GM12878 (cell line): ENCODE results near the gene CATSPER3. TPM values are rescaled to one million over a fixed set of nuclear protein-coding genes. Genes with fewer than 3 reads are reported as not detected.

Experiments used
- CHD2 ChIP-seq: IDR thresholded peaks from 2 replicates; pipeline ENCODE4 v1.6.1; 2011; ENCODE audit warnings: low read depth, low read length, improper control_type of control experiment, borderline replicate concordance
- CUX1 ChIP-seq: IDR thresholded peaks from 2 replicates; pipeline ENCODE4 v1.6.1; 2012; ENCODE audit warnings: improper control_type of control experiment, low read depth, low read length; ENCODE audit not compliant: insufficient replicate concordance
- ETV6 ChIP-seq, 2 experiments: fragments of 450-650 bp in 1 of 2; IDR thresholded peaks in 1 of 2; conservative IDR thresholded peaks in 1 of 2; 2 replicates each; pipeline ENCODE4 v1.6.1; 2014; ENCODE audit warnings: antibody characterized with exemption in 1 of 2, borderline replicate concordance in 1 of 2, low read depth in 1 of 2, mild to moderate bottlenecking in 1 of 2, moderate library complexity in 1 of 2
- IRF4 ChIP-seq: IDR thresholded peaks from 2 replicates; pipeline ENCODE4 v1.6.1; 2011; ENCODE audit warnings: low read depth, low read length
- KAT2A ChIP-seq: conservative IDR thresholded peaks from 2 replicates; pipeline ENCODE4 v1.6.1; 2011; ENCODE audit warnings: low read depth, low read length; ENCODE audit not compliant: control insufficient read depth
- POLR2A ChIP-seq: IDR thresholded peaks from 2 replicates; pipeline ENCODE4 v1.6.1; 2011; ENCODE audit warnings: low read depth, mild to moderate bottlenecking, low read length
- POU2F2 ChIP-seq: IDR thresholded peaks from 3 replicates; pipeline ENCODE4 v1.6.1; 2011; ENCODE audit warnings: low read depth, mild to moderate bottlenecking, low read length, borderline replicate concordance
- RFX5 ChIP-seq: IDR thresholded peaks from 2 replicates; pipeline ENCODE4 v1.6.1; 2011; ENCODE audit warnings: low read depth, low read length, improper control_type of control experiment
- TCF12 ChIP-seq: IDR thresholded peaks from 2 replicates; pipeline ENCODE4 v1.6.1; 2011; ENCODE audit warnings: low read depth, mild to moderate bottlenecking, low read length
- polyA plus RNA-seq, 11 experiments: library from polyadenylated mRNA; depleted of rRNA in 4 of 11; unstranded in 6 of 11; stranded (reverse) in 5 of 11; fragments of >200 nt; fragmentation: Nextera tagmentation in 4 of 11; fragmentation: Illumina TruSeq in 1 of 11; extraction: Ambion mirVana in 4 of 11; extraction: Trizol in 1 of 11; gene quantifications; 1 replicate in 1 of 11; 2 replicates in 10 of 11; pipeline versions ENCODE4 v1.2.1 to v1.2.3, GENCODE V29; 2011 to 2016; ENCODE audit warnings: inconsistent platforms in 2 of 11, missing spikeins in 2 of 11, low read depth in 1 of 11
- total RNA-seq, 4 experiments: library from RNA; depleted of rRNA in 3 of 4; stranded (reverse); fragments of >200 nt in 3 of 4; fragmentation: Illumina TruSeq in 1 of 4; extraction: Trizol in 1 of 4; gene quantifications; 2 replicates each; pipeline versions ENCODE4 v1.2.1 to v1.2.3, GENCODE V29; 2013 to 2021
- TF ChIP-seq, protein P1 (sequence below): fragments of 450-650 bp; IDR thresholded peaks from 2 replicates; pipeline ENCODE4 v1.6.1; 2017; ENCODE audit warnings: mild to moderate bottlenecking, moderate library complexity

CATSPER3 gene
- total and polyA plus RNA-seq, 10 of the 15 experiments (the other 5 are each of a cell fraction or from before 2014, with no cell fraction given), result 0.06 to 0.38 (median 0.13) TPM; not detected in 4

GRCh38 chr5:135007305-135007704 is 39.6 kb downstream of the CATSPER3 start (continued):
- TF ChIP-seq, protein P1, sequence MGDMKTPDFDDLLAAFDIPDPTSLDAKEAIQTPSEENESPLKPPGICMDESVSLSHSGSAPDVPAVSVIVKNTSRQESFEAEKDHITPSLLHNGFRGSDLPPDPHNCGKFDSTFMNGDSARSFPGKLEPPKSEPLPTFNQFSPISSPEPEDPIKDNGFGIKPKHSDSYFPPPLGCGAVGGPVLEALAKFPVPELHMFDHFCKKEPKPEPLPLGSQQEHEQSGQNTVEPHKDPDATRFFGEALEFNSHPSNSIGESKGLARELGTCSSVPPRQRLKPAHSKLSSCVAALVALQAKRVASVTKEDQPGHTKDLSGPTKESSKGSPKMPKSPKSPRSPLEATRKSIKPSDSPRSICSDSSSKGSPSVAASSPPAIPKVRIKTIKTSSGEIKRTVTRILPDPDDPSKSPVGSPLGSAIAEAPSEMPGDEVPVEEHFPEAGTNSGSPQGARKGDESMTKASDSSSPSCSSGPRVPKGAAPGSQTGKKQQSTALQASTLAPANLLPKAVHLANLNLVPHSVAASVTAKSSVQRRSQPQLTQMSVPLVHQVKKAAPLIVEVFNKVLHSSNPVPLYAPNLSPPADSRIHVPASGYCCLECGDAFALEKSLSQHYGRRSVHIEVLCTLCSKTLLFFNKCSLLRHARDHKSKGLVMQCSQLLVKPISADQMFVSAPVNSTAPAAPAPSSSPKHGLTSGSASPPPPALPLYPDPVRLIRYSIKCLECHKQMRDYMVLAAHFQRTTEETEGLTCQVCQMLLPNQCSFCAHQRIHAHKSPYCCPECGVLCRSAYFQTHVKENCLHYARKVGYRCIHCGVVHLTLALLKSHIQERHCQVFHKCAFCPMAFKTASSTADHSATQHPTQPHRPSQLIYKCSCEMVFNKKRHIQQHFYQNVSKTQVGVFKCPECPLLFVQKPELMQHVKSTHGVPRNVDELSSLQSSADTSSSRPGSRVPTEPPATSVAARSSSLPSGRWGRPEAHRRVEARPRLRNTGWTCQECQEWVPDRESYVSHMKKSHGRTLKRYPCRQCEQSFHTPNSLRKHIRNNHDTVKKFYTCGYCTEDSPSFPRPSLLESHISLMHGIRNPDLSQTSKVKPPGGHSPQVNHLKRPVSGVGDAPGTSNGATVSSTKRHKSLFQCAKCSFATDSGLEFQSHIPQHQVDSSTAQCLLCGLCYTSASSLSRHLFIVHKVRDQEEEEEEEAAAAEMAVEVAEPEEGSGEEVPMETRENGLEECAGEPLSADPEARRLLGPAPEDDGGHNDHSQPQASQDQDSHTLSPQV, result no peak
- TF ChIP-seq ETV6 (conservative IDR thresholded peaks at IDR 0.05 in 1 of 2, IDR thresholded peaks at IDR 0.05 in 1 of 2; ENCODE audit: borderline replicate concordance in 1 of 2, low read depth in 1 of 2) (no peak), CHD2 (no peak), KAT2A (no peak), IRF4 (no peak), CUX1 (no peak), POLR2A (no peak), POU2F2 (no peak), TCF12 (no peak), RFX5 (no peak)
- TF ChIP-seq, all 136 proteins: peak for 0
